HCT116 (cell line): ENCODE data around the gene HERPUD2. TPM values are rescaled to one million over a fixed set of nuclear protein-coding genes. Genes with fewer than 3 reads are reported as not detected.

Experiments used
- ATAC-seq: fragments of 200-7000 bp; cut with Tn5 transposase; 2 replicates; pipeline ENCODE4 v1.9.1; 2020; ENCODE audit warnings: mild to moderate bottlenecking, moderate library complexity
- BruUV-seq: library from RNA; stranded (reverse); fragments of 400-500 nt; replicated peaks from 2 replicates; lab custom pipeline; 2021; lab: Mats Ljungman, UMichigan
- CTCF ChIA-PET: fragments of 300-600 bp; sonication (Branson Sonifier 250); formaldehyde crosslinking; loops from one replicate; lab custom pipeline; 2021; ENCODE audit warnings: antibody characterized with exemption; lab: Charles Lee
- POLR2A ChIA-PET: fragments of 300-600, 350-600 bp; sonication (Branson Sonifier 250); formaldehyde crosslinking; loops from one replicate; lab custom pipeline; 2021; ENCODE audit warnings: antibody characterized with exemption; lab: Charles Lee
- RAD21 ChIA-PET, 2 experiments: fragments of 300-600 bp; sonication (Branson Sonifier 250); formaldehyde crosslinking; loops; one replicate each; lab custom pipeline; 2023; ENCODE audit warnings: low total read pairs in 2 of 2; ENCODE audit not compliant: uncharacterized antibody in 2 of 2, unreplicated experiment in 2 of 2, low non-redundant PET in 1 of 2; lab: Charles Lee
- DNase-seq: peaks from one replicate; pipeline ENCODE4 v3.0.0-alpha.2; 2010; ENCODE audit warnings: low read depth, low spot score
- H2AFZ ChIP-seq: fragments of 200-600 bp; shearing (Covaris generic), sonication (generic); 2 replicates; pipeline ENCODE4 v1.6.1; 2017; ENCODE audit warnings: low read depth, mixed run types, mixed read lengths, antibody characterized with exemption, low read length; ENCODE audit not compliant: poor library complexity, severe bottlenecking
- H3K27ac ChIP-seq: 2 replicates; pipeline ENCODE4 v1.5.1; 2012; ENCODE audit warnings: low read depth, low read length
- H3K27me3 ChIP-seq: fragments of 200-600 bp; sonication (generic); 2 replicates; pipeline ENCODE4 v1.6.1; 2016; ENCODE audit warnings: mixed run types, low read length, mixed read lengths; ENCODE audit not compliant: insufficient read depth
- H3K36me3 ChIP-seq, 2 experiments: fragments of 200-500 bp in 1 of 2; fragments of 200-600 bp in 1 of 2; sonication (Bioruptor generic) in 1 of 2; sonication (generic) in 1 of 2; 2 replicates each; pipeline versions ENCODE4 v1.5.1 to v1.6.1; 2014 to 2016; ENCODE audit warnings: low read length in 2 of 2, inconsistent platforms in 1 of 2, mixed read lengths in 1 of 2, mixed run types in 1 of 2; ENCODE audit not compliant: insufficient read depth in 2 of 2, control insufficient read depth in 1 of 2
- H3K4me1 ChIP-seq, 2 experiments: fragments of 200-600 bp in 1 of 2; sonication (generic) in 1 of 2; 2 replicates each; pipeline versions ENCODE4 v1.5.1 to v1.6.1; 2012 to 2017; ENCODE audit warnings: low read length in 2 of 2, inconsistent platforms in 1 of 2, mild to moderate bottlenecking in 1 of 2, mixed read lengths in 1 of 2, mixed run types in 1 of 2, moderate library complexity in 1 of 2; ENCODE audit not compliant: insufficient read depth in 2 of 2, control insufficient read depth in 1 of 2
- H3K4me2 ChIP-seq: fragments of 200-600 bp; sonication (generic); 2 replicates; pipeline ENCODE4 v1.6.1; 2017; ENCODE audit warnings: mixed run types, low read length, mixed read lengths
- H3K4me3 ChIP-seq, 2 experiments: fragments of 200-600 bp in 1 of 2; sonication (generic) in 1 of 2; replicated peaks in 1 of 2; 2 replicates each; pipeline ENCODE4 v1.5.1; 2011 to 2016; ENCODE audit warnings: low read length in 2 of 2, control low read depth in 1 of 2, low read depth in 1 of 2, mild to moderate bottlenecking in 1 of 2, mixed read lengths in 1 of 2, mixed run types in 1 of 2
- H3K79me2 ChIP-seq: fragments of 200-600 bp; sonication (generic); 2 replicates; pipeline ENCODE4 v1.6.1; 2017; ENCODE audit warnings: mild to moderate bottlenecking, mixed run types, low read length, moderate library complexity, mixed read lengths; ENCODE audit not compliant: insufficient read depth
- H3K9ac ChIP-seq: fragments of 200-600 bp; sonication (generic); 2 replicates; pipeline ENCODE4 v1.6.1; 2016; ENCODE audit warnings: low read length, mixed read lengths
- H3K9me2 ChIP-seq: fragments of 200-600 bp; sonication (generic), shearing (Covaris generic); 2 replicates; pipeline ENCODE4 v1.6.1; 2017; ENCODE audit warnings: mixed run types, mild to moderate bottlenecking, moderate library complexity; ENCODE audit not compliant: insufficient read depth
- H3K9me3 ChIP-seq, 2 experiments: fragments of 200-500 bp in 1 of 2; fragments of 200-600 bp in 1 of 2; sonication (Bioruptor generic) in 1 of 2; sonication (generic) in 1 of 2; 2 replicates each; pipeline ENCODE4 v1.6.1; 2014 to 2017; ENCODE audit warnings: low read length in 2 of 2, mixed read lengths in 2 of 2, inconsistent platforms in 1 of 2, low read depth in 1 of 2, mild to moderate bottlenecking in 1 of 2, mixed run types in 1 of 2, moderate library complexity in 1 of 2; ENCODE audit not compliant: control insufficient read depth in 1 of 2, insufficient read depth in 1 of 2
- H4K20me1 ChIP-seq: fragments of 200-600 bp; sonication (generic), shearing (Covaris generic); 2 replicates; pipeline ENCODE4 v1.6.1; 2017; ENCODE audit warnings: mixed run types, mild to moderate bottlenecking, moderate library complexity; ENCODE audit not compliant: insufficient read depth
- CBX3 ChIP-seq: IDR thresholded peaks from 2 replicates; pipeline ENCODE4 v1.6.1; 2012; ENCODE audit warnings: low read depth
- EGR1 ChIP-seq: IDR thresholded peaks from 2 replicates; pipeline ENCODE4 v1.6.1; 2012; ENCODE audit warnings: low read depth
- POLR2A ChIP-seq: IDR thresholded peaks from 2 replicates; pipeline ENCODE4 v1.7.0; 2011; ENCODE audit warnings: borderline replicate concordance; ENCODE audit not compliant: insufficient read depth, insufficient read length; ENCODE audit errors: extremely low read depth
- POLR2AphosphoS5 ChIP-seq: IDR thresholded peaks from 2 replicates; pipeline ENCODE4 v1.6.1; 2011; ENCODE audit warnings: mild to moderate bottlenecking, low read depth, low read length, moderate library complexity
- REST ChIP-seq: IDR thresholded peaks from 2 replicates; pipeline ENCODE4 v1.6.1; 2012; ENCODE audit warnings: low read depth
- SRF ChIP-seq: IDR thresholded peaks from 2 replicates; pipeline ENCODE4 v1.6.1; 2012; ENCODE audit warnings: low read depth
- YY1 ChIP-seq: IDR thresholded peaks from 2 replicates; pipeline ENCODE4 v1.6.1; 2011; ENCODE audit warnings: low read length, low read depth, moderate library complexity, mild to moderate bottlenecking; ENCODE audit not compliant: insufficient replicate concordance; ENCODE audit errors: extremely low read depth
- ZBTB33 ChIP-seq: IDR thresholded peaks from 2 replicates; pipeline ENCODE4 v1.6.1; 2011; ENCODE audit warnings: mild to moderate bottlenecking, low read length, moderate library complexity; ENCODE audit not compliant: insufficient replicate concordance; ENCODE audit errors: extremely low read depth
- ZNF274 ChIP-seq: fragments of 200-500 bp; sonication (Bioruptor generic); IDR thresholded peaks from 2 replicates; pipeline ENCODE4 v1.6.1; 2014; ENCODE audit warnings: mild to moderate bottlenecking, low read depth, low read length, inconsistent platforms
- intact Hi-C: fragments of 100-400 bp; cut with micrococcal nuclease; formaldehyde crosslinking; loops from 2 replicates; pipeline ENCODE4 v1.10.0; 2022
- total RNA-seq: library from RNA; stranded (reverse); gene quantifications from one replicate; pipeline ENCODE4 v1.2.1, GENCODE V29; 2021; ENCODE audit not compliant: unreplicated experiment

HERPUD2 gene
- total RNA-seq, 1 experiment from 2014 or later = 20.5 TPM

- CTCF ChIA-PET = interaction anchor here (0.6 to 2.0 kb wide), 3 partner anchors 8 to 260 kb away, joined by 3 to 4 read pairs (median 3); no protein-coding TSS in a partner anchor
- ATAC-seq = no peak
- Histone ChIP-seq H3K9ac (no peak overlapping the region), H3K27ac (no peak overlapping the region), H3K79me2 (no peaks in the 10 kb centered on the region), H3K9me3 (no peaks in the 10 kb centered on the region), H3K4me1 (no peaks in the 10 kb centered on the region), H3K4me2 (no peak overlapping the region), H3K36me3 (no peaks in the 10 kb centered on the region), H2AFZ (no peak overlapping the region), H3K9me2 (no peaks in the 10 kb centered on the region), H4K20me1 (no peaks in the 10 kb centered on the region; the same call in 1 of the 2 replicates), H3K27me3 (no peaks in the 10 kb centered on the region), H3K4me3 (no peak overlapping the region)
- TF ChIP-seq POLR2A (no peak), CBX3 (no peak), EGR1 (no peak), SRF (no peak), ZNF274 (no peak), ZBTB33 (no peak), YY1 (no peak), POLR2AphosphoS5 (no peak), REST (no peak)
- BruUV-seq = no TSS peak
- RAD21 ChIA-PET = no interaction called here
- POLR2A ChIA-PET = no interaction called here
- intact Hi-C loops = no loop called here
- no peak for DNase-seq
These were observed 47.8 kb downstream of the HERPUD2 start for GRCh38 chr7:35647171-35647574.
